GM04504 (cell line): ENCODE data around the gene TBC1D14.

ENCODE experiments used
- DNase-seq: peaks from one replicate; pipeline ENCODE4 v3.0.0-alpha.2; 2012; ENCODE audit warnings: low read depth

The TBC1D14 gene

DNA sequence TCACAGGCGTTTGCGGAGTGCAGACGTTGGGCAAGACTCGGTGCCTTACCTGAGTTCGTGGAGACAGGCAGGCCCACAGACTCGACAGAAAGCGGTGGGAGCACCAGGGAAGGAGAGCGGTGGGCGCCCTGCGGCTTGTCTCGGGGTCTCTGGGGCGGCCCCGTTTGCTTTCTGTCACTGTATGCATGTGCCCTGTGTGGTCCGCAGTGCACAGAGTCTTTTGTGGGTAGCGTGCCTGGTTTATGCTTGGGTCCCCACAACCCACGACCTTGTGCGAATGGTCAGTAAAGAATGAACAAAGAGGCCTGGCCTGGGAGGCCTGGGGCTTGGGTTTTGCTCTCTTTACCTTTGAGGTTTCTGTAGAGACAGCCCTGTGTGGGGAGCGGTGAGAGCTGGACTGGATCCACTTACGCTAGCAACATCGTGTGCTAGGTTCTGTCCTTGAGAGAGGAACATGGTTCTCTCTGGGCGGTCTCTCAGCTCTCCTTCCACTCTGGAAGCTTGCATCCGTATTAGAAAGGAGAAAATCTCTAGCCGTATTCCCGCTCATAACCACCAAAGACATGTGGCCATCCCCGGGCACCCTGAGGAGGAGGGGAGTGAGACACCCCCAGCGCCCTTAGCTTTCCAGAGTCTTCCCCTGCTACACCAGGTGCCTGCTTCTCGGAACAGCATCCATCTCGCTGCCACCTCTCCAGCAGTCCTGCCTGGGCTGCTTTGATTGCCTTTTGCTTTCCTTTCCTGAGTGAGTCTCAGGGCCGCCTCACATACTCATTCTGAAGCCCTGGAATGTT lies 134.7 kb downstream of the TBC1D14 start:
- no peak for DNase-seq

DNA sequence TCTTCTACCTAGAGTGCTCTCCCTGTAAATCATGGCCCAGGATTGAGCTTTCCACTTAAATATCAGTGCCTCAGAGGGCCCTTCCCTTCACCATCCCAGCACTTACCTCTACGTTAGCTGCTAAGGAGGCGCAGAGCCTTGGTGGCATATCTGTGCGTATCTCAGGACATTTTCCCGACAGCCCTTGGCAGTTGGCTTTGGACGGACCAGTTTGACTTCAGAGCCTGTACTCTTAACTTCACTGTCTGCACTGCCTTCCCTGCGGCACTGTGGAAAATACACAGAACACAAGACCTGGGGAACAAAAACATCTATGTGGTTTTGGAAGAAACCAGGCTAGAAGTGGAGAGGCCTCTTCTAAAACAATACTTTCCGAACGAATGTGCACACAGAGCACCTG lies 135.9 kb downstream of the TBC1D14 start:
- no peak for DNase-seq

DNA sequence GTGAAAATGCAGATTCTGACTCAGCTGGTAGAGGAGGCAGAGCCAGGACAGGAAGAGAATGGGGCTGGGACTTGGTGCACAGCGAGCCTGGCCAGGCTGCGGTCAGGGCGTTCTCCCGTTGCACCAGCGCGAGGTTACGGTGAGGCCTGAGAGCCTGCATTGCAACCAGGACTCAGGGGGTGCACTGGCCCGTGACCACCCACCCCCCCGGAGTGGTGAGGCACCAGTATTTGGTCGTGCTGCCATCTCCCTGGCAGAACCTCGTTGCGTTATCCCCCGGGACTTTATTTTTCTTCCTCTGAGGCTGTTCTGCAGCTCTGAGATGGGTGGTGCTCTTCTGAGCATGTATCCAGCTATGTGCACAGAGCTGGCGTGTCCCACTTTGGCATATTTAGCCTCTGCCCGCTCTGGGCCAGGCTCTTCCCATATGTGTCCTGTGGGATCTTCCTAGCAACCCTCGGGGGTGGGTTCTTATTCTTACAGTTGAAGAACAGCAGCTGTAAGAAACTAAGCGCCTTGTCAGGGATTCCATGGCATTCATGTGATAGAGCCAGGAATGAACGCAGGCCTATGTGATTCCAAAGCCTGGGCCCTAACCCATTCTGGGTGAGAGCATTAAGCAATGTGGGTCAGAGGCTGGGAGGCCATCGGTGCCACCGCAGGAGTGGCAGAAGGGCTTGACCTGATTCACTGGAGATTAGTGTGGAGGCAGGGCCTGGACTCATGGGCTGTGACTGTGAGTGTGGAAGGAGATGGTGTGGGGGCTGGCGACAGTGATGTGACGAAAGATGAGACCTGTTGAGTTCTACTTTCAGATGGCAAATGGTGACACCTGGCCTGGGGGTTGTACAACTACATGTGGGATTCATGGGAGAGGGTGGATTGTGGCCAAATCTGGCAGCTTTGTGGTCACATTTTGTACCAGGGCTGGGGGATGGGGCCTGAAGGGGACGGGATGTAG lies 136.6 kb downstream of the TBC1D14 start:
- DNase-seq, result no peak

DNA sequence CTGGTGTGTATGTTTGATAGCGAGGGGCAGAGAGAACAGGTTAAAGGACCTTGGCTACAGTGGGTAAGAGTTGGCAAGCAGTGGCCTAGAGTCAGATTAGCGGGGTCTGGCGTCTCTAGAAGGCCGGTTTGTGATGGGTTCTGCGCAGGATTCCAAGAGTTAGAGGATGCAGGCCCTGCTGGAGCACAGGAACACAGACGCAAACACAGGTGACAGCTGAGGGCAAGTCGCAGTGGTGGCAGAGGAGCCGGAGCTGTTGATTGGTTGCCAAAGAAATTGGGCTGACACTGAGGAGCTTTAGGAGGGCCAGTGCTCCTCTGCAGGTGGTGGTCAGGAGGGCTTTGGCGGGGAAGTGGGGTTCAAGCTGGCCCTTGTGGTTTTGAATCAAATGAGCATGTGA lies 137.3 kb downstream of the TBC1D14 start:
- DNase-seq, result no peak

DNA sequence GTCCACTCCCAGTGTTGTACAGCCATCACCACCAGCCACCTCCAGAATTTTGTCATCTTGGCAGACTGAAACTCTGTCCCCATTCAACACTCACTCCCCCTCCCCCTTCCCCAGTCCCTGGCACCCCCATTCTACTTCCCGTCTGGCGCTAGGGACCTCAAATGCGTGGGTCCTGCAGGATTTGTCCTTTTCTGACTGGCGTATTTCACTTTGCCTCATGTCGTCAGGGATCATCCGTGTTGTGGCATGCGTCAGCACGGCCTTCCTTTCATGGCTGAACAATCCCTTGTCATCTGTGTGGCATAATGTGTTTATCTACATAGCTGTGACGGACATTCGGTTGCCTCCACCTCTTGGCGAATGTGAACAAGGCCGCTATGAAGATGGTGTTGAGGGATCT lies 139.0 kb downstream of the TBC1D14 start:
- DNase-seq, result no peak

DNA sequence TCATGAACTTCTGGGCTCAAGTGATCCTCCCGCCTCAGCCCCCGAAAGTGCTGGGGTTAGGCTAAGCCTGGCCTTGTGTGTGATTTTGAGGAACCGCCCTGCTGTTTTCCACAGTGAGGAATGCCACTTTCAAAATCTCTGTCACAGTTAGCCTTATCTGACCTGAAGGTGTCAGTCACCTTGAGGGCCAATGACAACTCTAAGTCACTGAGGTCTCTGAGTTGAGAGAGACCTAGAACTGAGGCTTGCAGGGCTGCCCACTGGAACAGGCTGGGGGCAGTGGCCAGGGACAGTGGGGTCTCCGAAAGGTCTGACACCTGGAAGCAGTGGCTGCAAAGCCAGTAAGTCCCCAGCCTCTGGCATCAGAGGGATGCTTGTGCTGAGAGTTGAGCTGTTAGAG lies 139.7 kb downstream of the TBC1D14 start:
- no peak for DNase-seq

DNA sequence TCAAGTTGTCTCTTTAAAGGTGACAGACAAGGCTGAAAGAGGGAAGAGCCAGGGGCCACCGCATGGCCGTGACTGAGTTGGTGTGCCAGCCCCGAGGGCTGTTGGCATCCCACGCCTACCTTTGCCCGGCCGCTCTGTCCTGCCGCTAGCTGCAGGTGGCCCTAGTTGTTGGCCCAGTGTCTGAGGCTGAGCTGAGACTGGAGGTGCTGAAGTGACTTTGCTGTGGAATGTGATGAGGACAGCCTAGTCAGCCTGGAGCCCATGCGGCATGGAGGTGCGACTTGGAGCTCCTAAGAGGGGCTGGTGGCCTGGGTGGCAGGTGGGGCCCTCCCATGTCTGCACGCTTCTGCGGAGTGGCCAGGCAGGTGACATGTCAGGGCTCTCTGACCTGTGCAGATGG lies 140.1 kb downstream of the TBC1D14 start:
- DNase-seq, result no peak

DNA sequence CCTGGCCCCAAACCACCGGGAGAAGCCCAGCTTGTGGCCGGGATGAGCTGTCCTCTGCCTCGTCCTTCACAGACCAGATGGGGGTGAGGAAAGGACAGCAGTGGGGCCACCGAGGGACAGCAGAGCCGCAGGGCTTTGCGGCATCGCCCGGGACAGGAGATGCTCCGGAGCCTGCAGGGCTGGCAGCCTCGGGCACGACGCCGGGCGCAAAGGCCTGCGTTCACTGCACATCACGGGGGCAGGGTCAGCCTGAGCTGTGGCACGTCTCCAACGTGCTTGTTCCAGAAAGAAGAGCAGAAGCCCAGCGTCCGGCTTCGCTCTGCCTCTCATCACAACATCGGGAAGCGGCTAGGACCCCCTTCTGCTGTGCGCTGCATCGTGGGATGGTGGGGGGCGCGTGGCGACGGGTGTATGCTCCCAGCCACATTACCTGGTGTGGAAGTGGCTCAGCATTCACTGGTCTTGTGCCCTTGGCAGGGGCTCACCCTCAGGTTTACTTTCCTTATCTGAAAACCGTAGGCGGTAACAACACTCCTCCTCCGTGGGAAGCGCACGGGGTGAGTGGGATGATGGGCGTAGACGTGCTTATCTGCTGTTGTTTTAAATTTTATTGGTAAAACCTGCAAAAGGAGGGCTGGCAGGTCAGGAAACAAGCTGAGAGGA lies 141.0 kb downstream of the TBC1D14 start:
- no peak for DNase-seq

DNA sequence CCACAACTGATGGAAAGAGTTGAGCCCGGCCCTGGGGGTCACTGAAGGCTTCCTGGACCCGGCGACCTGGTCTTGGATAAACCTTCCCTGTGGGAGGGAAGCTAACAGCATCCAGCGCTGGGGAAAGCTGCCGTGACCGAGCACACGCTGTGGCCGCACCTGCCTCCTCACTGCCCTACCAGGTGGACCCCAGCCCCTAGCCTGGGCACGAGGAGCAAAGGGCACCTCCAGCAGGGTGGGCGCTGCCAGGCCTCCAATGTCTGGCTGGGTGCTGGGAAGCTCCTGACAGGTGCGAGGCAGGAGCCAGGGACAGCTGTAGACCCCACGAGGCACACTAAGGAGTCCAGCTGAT lies 141.5 kb downstream of the TBC1D14 start:
- no peak for DNase-seq

DNA sequence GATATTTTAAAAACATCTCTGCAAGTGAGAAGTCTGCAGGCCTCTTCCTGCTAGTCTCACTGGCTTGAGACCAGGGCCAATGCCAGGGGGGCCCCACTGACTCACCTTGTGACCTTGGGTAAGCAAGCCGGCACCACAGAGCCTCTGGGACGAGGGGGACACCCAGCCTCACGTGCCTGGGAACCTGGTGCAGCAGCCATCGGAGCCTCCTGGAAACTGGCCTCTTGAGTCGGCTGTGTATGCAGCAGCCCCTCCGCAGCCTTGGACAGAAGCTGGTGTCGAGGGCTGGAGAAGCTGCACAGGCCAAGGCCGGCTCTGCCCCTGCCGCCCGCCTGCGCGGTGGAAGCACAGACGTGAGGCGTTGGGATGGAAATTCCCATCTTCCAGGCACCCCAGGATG lies 142.3 kb downstream of the TBC1D14 start:
- DNase-seq, result no peak

DNA sequence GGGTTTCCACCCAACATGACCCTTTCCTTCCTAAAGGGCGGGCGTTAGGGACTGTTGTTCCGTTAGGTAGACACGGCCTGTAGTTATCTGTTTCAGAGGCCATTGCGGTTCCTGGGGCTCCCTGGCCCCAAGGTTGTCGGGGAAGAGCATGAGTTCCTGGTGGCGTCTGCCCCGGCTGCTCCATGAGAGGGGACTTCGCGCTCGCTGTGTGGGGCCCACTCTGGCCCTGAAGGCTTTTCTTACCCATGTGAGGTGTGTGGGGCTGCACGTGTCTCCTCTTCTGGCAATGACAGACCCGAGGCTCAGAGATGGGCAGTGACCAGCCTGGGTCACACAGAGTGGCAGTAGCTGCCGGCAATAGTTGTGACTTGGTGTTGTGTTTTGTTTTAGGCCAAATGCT lies 142.7 kb downstream of the TBC1D14 start:
- DNase-seq, result no peak

DNA sequence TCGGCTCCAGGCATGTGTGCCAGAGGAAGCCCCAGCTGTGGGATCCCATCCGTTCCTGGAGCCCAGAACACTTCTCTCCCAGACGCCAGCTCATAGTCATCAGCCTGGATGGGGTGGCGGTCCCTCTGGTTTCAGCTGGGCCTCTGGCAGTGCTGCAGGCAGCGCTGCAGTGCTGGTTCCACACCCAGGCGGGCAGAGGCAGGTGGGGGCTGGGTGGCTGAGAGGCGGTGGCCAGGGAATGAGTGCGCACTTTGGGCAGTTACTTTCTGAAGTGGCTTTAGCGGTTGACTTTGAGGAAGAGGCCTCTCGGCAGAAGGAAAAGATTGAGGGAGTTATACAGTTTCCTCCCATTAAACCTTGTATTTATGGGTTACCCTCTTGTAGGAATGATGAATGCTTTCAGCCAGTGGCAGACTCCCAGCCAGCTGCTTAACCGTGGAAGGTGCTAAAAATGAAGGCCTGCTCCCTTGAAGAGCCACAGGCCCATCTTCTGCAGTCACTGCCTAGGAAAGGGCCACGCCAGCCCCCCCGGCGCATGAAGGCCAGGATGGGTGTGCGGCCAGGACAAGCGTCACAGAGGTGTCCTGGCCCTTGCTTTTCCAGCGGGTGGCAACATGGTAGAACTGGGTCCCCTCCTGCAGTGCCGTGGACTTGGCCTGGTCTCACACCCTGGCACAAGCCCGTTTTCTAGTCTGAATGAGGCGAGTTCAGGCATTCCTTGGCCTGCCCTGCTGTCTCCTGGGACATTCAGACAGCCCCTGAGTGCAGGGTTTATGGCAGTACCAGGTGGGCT lies 143.5 kb downstream of the TBC1D14 start:
- DNase-seq, result no peak

DNA sequence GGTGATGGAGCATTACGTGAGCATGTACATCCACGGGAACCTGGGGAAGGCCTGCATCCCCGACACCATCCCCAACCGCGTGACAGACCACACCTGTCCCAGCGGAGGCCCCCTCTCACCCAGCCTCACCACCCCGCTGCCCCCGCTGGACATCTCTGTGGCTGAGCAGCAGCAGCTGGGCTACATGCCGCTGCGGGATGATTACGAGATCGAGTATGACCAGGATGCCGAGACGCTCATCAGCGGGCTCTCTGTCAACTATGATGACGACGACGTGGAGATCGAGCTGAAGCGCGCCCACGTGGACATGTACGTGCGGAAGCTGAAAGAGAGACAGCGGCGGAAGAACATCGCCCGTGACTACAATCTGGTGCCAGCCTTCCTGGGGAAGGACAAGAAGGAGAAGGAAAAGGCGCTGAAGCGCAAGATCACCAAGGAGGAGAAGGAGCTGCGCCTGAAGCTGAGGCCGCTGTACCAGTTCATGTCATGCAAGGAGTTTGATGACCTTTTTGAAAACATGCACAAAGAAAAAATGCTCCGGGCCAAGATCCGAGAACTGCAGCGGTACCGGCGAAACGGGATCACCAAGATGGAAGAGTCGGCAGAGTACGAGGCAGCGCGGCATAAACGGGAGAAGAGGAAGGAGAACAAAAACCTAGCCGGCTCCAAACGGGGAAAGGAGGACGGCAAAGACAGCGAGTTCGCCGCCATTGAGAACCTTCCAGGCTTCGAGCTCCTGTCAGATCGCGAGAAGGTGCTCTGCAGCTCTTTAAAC lies 144.7 kb downstream of the TBC1D14 start:
- DNase-seq, result no peak

DNA sequence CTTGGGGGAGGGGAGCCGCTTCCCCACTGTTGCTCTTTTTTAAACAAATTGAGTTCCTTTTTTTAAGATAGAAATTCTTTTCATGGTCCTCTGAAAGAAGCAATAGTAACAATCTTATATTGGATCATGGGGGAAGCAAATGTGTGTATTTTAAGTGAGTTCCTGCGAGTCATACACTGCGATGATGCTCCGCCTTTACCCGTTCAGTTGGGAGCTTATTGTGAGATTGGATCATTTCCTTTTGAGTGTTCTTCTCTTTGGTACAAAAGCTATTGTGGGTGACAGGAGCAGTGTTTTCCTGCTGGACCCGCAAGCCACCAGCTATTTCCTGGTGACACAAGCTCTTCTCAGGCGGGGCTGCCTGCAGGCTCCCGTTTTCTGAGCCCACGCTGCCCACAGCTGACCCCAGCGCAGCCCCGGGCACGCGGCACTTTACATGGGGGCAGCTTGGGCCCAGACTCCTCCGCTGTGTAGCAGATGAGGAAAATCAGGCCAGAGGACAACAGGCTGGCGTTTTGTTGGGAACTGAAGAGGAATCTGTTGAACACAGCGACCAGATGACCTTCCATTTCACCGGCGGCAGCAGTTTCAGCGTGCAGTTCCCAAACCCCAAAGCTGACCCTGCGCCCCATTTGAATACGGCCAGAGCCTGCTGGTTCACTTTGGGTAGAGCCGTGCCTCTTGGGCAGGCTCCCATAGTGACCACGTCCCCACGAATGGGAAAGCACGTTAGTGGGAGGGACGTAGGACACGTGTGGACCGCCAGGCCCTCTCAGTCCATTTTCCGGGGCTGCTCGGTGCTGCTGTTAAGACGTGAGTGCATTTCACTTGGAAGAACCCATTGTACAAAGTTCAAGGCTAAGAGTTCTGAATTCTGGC lies 145.7 kb downstream of the TBC1D14 start:
- no peak for DNase-seq

DNA sequence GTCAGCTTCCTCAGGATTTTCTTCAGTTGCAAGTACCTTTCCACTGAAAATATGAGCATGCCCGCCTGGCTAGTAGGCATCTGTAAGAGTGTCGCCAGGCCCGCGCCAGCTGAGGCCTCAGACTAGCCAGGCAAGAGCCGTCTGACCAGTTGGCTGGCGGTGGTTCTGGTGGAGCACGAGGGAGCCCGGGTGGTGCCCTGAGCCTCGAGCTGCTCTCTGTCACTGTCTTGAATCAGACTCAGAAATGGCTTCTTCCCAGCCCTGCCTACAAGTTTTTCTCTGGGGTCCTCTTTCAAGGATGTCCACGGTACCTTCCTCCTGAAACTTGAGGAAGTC lies 146.3 kb downstream of the TBC1D14 start:
- DNase-seq, result no peak

DNA sequence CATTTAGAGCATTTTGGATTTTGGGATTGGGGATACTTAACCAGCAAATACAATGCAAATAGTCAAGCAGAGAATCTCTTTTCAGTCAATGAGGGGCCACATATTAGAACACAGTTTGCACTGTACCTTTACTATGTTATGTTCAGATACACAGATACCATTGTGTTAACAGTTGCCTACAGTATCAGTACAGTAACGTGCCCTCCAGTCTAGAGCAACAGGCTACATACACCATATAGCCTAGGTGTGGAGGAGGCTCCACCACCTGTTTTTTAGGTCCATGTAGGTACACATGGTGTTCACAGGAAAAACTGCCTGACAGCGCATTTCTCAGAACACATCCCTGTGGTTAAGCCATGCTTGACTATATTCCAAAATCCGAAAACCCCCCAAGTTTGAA lies 149.2 kb downstream of the TBC1D14 start:
- no peak for DNase-seq

DNA sequence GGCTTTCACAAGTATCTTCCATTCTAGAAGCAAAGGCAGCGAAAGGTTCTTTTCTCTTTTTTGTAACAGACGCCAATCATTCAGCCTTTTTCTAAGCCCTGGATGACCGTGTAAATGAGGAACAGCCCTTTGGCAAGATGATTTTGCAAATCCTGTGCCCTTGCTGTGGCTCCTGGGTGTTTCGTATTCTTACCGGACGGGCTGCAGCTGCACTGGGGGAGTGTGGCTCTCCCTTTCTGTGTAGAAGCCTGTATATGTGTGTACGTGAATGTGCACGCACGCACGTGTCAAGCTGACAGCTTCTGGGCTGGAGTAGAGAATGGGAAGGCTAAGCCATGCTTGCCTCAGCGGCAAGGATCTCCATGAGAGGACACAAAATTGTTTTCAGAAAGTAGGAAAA lies 150.0 kb downstream of the TBC1D14 start:
- DNase-seq, result no peak

DNA sequence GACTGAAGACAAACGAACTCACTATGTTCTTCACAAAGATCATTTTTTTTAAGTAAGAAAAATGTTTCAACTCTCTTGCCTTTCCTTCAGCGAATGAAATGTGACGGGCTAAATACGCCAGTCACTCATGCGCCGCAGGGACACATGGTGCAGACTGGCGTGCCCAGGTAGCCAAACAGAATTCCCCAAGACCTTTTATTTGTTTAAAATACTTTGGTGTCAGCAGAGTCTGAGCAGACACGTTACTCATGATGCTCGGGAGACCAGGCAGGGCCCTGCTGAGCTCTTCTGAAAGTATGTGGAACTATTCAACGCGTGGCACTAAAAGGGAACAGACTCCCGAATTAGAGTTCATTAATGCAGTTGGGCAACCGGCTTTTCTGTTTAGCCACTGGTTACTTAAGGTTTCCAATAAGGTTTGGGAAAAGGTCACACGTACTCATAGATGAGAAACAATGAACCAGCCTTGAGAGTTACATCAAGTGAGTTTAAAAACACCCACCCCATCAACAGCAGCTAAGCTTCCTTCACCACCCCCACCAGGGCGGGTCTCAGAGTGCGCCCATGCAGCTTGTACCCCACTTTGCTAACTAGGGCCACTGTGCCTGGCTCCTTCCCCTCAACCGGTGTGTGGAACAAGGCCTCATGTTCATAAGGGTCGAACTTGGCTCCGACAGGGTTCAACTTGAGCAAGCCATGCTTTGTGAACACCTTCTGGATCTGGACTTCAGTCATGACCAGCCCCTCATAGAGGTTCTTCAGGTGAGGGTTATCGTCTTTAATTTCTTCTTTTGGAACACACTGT lies 150.9 kb downstream of the TBC1D14 start:
- DNase-seq, result no peak

DNA sequence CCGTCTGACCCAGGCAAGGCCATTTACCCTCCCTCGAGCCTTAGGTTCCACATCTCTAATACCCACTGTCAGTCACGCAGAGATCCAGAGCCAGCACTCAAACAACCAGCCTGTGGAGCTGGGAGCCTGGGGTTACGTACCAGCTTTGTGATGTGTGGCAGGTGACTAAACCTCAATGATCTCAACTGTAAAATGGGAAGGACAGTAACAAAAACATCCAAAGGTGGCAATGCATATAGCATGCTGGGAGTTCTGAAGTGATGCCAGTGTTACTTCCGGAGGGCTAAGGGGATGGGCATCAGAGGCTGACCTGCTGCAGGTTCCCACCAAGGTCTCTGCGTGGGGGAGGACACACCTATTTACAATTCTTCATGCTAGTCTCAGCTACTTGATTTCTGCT lies 152.2 kb downstream of the TBC1D14 start:
- DNase-seq, result no peak

DNA sequence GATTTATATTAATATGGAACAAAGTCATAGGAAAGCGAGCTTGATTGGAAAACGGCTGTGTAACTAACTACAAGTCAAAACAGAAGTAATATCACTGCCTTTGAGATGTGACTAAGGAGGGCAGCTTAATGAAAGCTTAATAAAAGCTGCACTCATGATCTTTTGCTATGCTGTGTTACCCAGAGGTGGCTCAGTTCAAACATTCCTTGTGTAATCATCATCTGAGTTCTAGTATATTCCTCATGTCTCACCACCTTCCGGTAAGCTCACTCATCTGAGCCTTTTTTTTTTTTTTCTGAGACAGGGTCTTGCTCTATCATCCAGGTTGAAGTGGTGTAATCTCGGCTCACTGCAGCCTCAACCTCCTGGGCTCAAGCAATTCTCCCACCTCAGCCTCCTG lies 153.2 kb downstream of the TBC1D14 start:
- DNase-seq, result no peak
